Measurements from ENCODE around the gene HSPE1.
"Not testable (repeated sequence)": the region's sequence is repeated elsewhere in the genome, so short reads cannot be mapped to it uniquely, and the experiment has no call there.

HSPE1 gene

GRCh38 chr2:197517150-197517549 lies 17.0 kb downstream of the HSPE1 start:
- no peak overlapping the region for H3K27ac ChIP-seq (ENCODE audit: low read depth, low read length)

GRCh38 chr2:197538412-197538811 lies 38.2 kb downstream of the HSPE1 start:
- Histone ChIP-seq H3K36me3 (ENCODE audit: insufficient read depth, low read length) (peaks cover 14% of the 10 kb centered on the region), H3K27ac (ENCODE audit: low read depth, low read length) (no peak overlapping the region), H3K4me1 (ENCODE audit: insufficient read depth, low read length) (no peaks in the 10 kb centered on the region), H3K9me3 (ENCODE audit: low read length) (no peaks in the 10 kb centered on the region), H3K9ac (ENCODE audit: low read length) (no peak overlapping the region), H3K27me3 (ENCODE audit: control insufficient read depth in 1 of 2, insufficient read depth in 2 of 2, low read length in 2 of 2) (no peaks in the 10 kb centered on the region), H3K4me3 (ENCODE audit: low read depth in 1 of 2, low read length in 2 of 2) (no peak overlapping the region)

More at GRCh38 chr2:197517150-197517549, 17.0 kb downstream of the HSPE1 start:
- Histone ChIP-seq H3K9ac (ENCODE audit: low read length) (peak overlapping the region; percentile 87), H3K4me3 (ENCODE audit: low read depth in 1 of 2, low read length in 2 of 2) (peak overlapping the region in 1 of 2 donors; percentile 80), H3K36me3 (ENCODE audit: insufficient read depth, low read length) (no peaks in the 10 kb centered on the region), H3K4me1 (ENCODE audit: insufficient read depth, low read length) (peaks cover 13% of the 10 kb centered on the region), H3K9me3 (ENCODE audit: low read length) (no peaks in the 10 kb centered on the region), H3K27me3 (ENCODE audit: control insufficient read depth in 1 of 2, insufficient read depth in 2 of 2, low read length in 2 of 2) (no peaks in the 10 kb centered on the region)

- H3K27me3 ChIP-seq (ENCODE audit: control insufficient read depth in 1 of 2, insufficient read depth in 2 of 2, low read length in 2 of 2): no peaks in the 10 kb centered on the region
- H3K27ac ChIP-seq (ENCODE audit: low read depth, low read length): no peak overlapping the region
- peaks cover 14% of the 10 kb centered on the region for H3K36me3 ChIP-seq (ENCODE audit: insufficient read depth, low read length)
- no peak overlapping the region for H3K4me3 ChIP-seq (ENCODE audit: low read depth in 1 of 2, low read length in 2 of 2)
- no peaks in the 10 kb centered on the region for H3K4me1 ChIP-seq (ENCODE audit: insufficient read depth, low read length)
- no peak overlapping the region for H3K9ac ChIP-seq (ENCODE audit: low read length)
- H3K9me3 ChIP-seq (ENCODE audit: low read length): no peaks in the 10 kb centered on the region
These were observed 39.6 kb downstream of the HSPE1 start for GRCh38 chr2:197539734-197540133.

- Histone ChIP-seq H3K9me3 (ENCODE audit: low read length) (no peaks in the 10 kb centered on the region), H3K36me3 (ENCODE audit: insufficient read depth, low read length) (peaks cover 5% of the 10 kb centered on the region), H3K9ac (ENCODE audit: low read length) (no peak overlapping the region), H3K27ac (ENCODE audit: low read depth, low read length) (no peak overlapping the region), H3K4me1 (ENCODE audit: insufficient read depth, low read length) (no peaks in the 10 kb centered on the region), H3K27me3 (ENCODE audit: control insufficient read depth in 1 of 2, insufficient read depth in 2 of 2, low read length in 2 of 2) (no peaks in the 10 kb centered on the region), H3K4me3 (ENCODE audit: low read depth in 1 of 2, low read length in 2 of 2) (no peak overlapping the region)
These were observed 43.0 kb downstream of the HSPE1 start for GRCh38 chr2:197543206-197543605.

GRCh38 chr2:197547163-197547900 lies 47.2 kb downstream of the HSPE1 start:
- Histone ChIP-seq H3K27ac (ENCODE audit: low read depth, low read length) (no peak overlapping the region), H3K9me3 (ENCODE audit: low read length) (no peaks in the 10 kb centered on the region), H3K4me3 (ENCODE audit: low read depth in 1 of 2, low read length in 2 of 2) (no peak overlapping the region), H3K4me1 (ENCODE audit: insufficient read depth, low read length) (no peaks in the 10 kb centered on the region), H3K9ac (ENCODE audit: low read length) (no peak overlapping the region), H3K36me3 (ENCODE audit: insufficient read depth, low read length) (peaks cover 11% of the 10 kb centered on the region), H3K27me3 (ENCODE audit: control insufficient read depth in 1 of 2, insufficient read depth in 2 of 2, low read length in 2 of 2) (no peaks in the 10 kb centered on the region)

GRCh38 chr2:197548582-197548981 lies 48.4 kb downstream of the HSPE1 start:
- Histone ChIP-seq H3K27ac (ENCODE audit: low read depth, low read length) (no peak overlapping the region), H3K4me3 (ENCODE audit: low read depth in 1 of 2, low read length in 2 of 2) (no peak overlapping the region), H3K4me1 (ENCODE audit: insufficient read depth, low read length) (no peaks in the 10 kb centered on the region), H3K9me3 (ENCODE audit: low read length) (no peaks in the 10 kb centered on the region), H3K27me3 (ENCODE audit: control insufficient read depth in 1 of 2, insufficient read depth in 2 of 2, low read length in 2 of 2) (no peaks in the 10 kb centered on the region), H3K36me3 (ENCODE audit: insufficient read depth, low read length) (peaks cover 12% of the 10 kb centered on the region), H3K9ac (ENCODE audit: low read length) (no peak overlapping the region)

- not testable (repeated sequence) for H3K4me1 ChIP-seq (ENCODE audit: insufficient read depth, low read length); H3K4me3 ChIP-seq (ENCODE audit: low read depth in 1 of 2, low read length in 2 of 2); H3K27ac ChIP-seq (ENCODE audit: low read depth, low read length); H3K27me3 ChIP-seq (ENCODE audit: control insufficient read depth in 1 of 2, insufficient read depth in 2 of 2, low read length in 2 of 2); H3K9me3 ChIP-seq (ENCODE audit: low read length); H3K9ac ChIP-seq (ENCODE audit: low read length)
- H3K36me3 ChIP-seq (ENCODE audit: insufficient read depth, low read length): peaks cover 21% of the 10 kb centered on the region
These were observed 51.1 kb downstream of the HSPE1 start for GRCh38 chr2:197551260-197551659.

Data from muscle layer of colon (tissue), 2 donors.